Activated CD8-positive, alpha-beta memory T cell treated with anti-CD3 and anti-CD28 coated beads, Interleukin-2, amount 10 ng/mL, durations not matched to agents 7 days and 5 days (primary cell): ENCODE data around the gene PDZRN3. TPM values are rescaled to one million over a fixed set of nuclear protein-coding genes. Genes with fewer than 3 reads are reported as not detected.

Source experiments
- ATAC-seq: fragments of 150-1000 bp; cut with Tn5 transposase; one replicate; pipeline ENCODE4 v1.10.0; 2021; ENCODE audit warnings: moderate library complexity
- CTCF ChIA-PET: fragments of 350-600 bp; sonication (Branson Sonifier 250); formaldehyde crosslinking; loops from one replicate; lab custom pipeline; 2021; ENCODE audit warnings: antibody characterized with exemption; lab: Charles Lee
- DNase-seq: peaks from one replicate; pipeline ENCODE4 v3.0.0-alpha.2; 2020
- H3K27ac Mint-ChIP-seq: one replicate; pipeline ENCODE4 v1.8.0; 2021; ENCODE audit warnings: mild to moderate bottlenecking, mixed read lengths
- H3K27me3 Mint-ChIP-seq: one replicate; pipeline ENCODE4 v1.8.0; 2021; ENCODE audit warnings: mixed read lengths
- H3K36me3 Mint-ChIP-seq: one replicate; pipeline ENCODE4 v1.8.0; 2021; ENCODE audit warnings: mild to moderate bottlenecking, mixed read lengths
- H3K4me1 Mint-ChIP-seq: one replicate; pipeline ENCODE4 v1.8.0; 2021; ENCODE audit warnings: mixed read lengths
- H3K4me3 Mint-ChIP-seq: one replicate; pipeline ENCODE4 v1.8.0; 2021; ENCODE audit warnings: mild to moderate bottlenecking, moderate library complexity, mixed read lengths
- H3K9me3 Mint-ChIP-seq: one replicate; pipeline ENCODE4 v1.8.0; 2022; ENCODE audit warnings: low read depth, mixed read lengths
- total RNA-seq, 2 experiments: library from RNA; stranded (reverse); gene quantifications; one replicate each; pipeline ENCODE4 v1.2.3, GENCODE V29; 2021

Gene PDZRN3
- total RNA-seq: not detected

- CTCF ChIA-PET: no interaction called here
- peaks cover 16% of the 10 kb centered on the region for H3K27me3 Mint-ChIP-seq
- DNase-seq (no peak), ATAC-seq (no peak)
- H3K4me1 Mint-ChIP-seq: no peaks in the 10 kb centered on the region
- H3K4me3 Mint-ChIP-seq: no peak within 1 kb of the TSS
- no peaks in the 10 kb centered on the region for H3K9me3 Mint-ChIP-seq
- H3K36me3 Mint-ChIP-seq: no peaks in the 10 kb centered on the region
- no peak within 1 kb of the TSS for H3K27ac Mint-ChIP-seq
Measured at GRCh38 chr3:73624821-73625665, at the start of gene PDZRN3. PDZRN3 (minus strand) TSS chr3:73624941.

- no peak for ATAC-seq
- no peaks in the 10 kb centered on the region for H3K4me1 Mint-ChIP-seq
- H3K27me3 Mint-ChIP-seq: no peaks in the 10 kb centered on the region
- no peaks in the 10 kb centered on the region for H3K9me3 Mint-ChIP-seq
- no peak overlapping the region for H3K27ac Mint-ChIP-seq
- no peak overlapping the region for H3K4me3 Mint-ChIP-seq
- CTCF ChIA-PET: no interaction called here
- no peaks in the 10 kb centered on the region for H3K36me3 Mint-ChIP-seq
- no peak for DNase-seq
Measured at GRCh38 chr3:73674280-73674679, 49.5 kb upstream of the PDZRN3 start.

GRCh38 chr3:73669260-73669659, 44.5 kb upstream of the PDZRN3 start:
- Mint-ChIP-seq H3K4me3 (no peak overlapping the region), H3K4me1 (no peaks in the 10 kb centered on the region), H3K36me3 (no peaks in the 10 kb centered on the region), H3K9me3 (peaks cover 3% of the 10 kb centered on the region), H3K27ac (no peak overlapping the region), H3K27me3 (no peaks in the 10 kb centered on the region)
- CTCF ChIA-PET: no interaction called here
- DNase-seq (no peak), ATAC-seq (no peak)

- ATAC-seq (no peak), DNase-seq (no peak)
- Mint-ChIP-seq H3K4me1 (no peaks in the 10 kb centered on the region), H3K9me3 (peaks cover 3% of the 10 kb centered on the region), H3K36me3 (no peaks in the 10 kb centered on the region), H3K27me3 (no peaks in the 10 kb centered on the region), H3K4me3 (no peak overlapping the region), H3K27ac (no peak overlapping the region)
- CTCF ChIA-PET: no interaction called here
Measured at GRCh38 chr3:73668391-73668790, 43.6 kb upstream of the PDZRN3 start.

GRCh38 chr3:73667889-73668288, 43.1 kb upstream of the PDZRN3 start:
- no peaks in the 10 kb centered on the region for H3K4me1 Mint-ChIP-seq

GRCh38 chr3:73665286-73665685, 40.5 kb upstream of the PDZRN3 start:
- Mint-ChIP-seq H3K4me1 (no peaks in the 10 kb centered on the region), H3K27ac (no peak overlapping the region), H3K4me3 (no peak overlapping the region), H3K36me3 (no peaks in the 10 kb centered on the region), H3K9me3 (peaks cover 3% of the 10 kb centered on the region), H3K27me3 (no peaks in the 10 kb centered on the region)
- CTCF ChIA-PET: no interaction called here
- DNase-seq (no peak), ATAC-seq (no peak)

More at GRCh38 chr3:73667889-73668288, 43.1 kb upstream of the PDZRN3 start:
- CTCF ChIA-PET: no interaction called here
- H3K27ac Mint-ChIP-seq: no peak overlapping the region
- peaks cover 3% of the 10 kb centered on the region for H3K9me3 Mint-ChIP-seq
- H3K36me3 Mint-ChIP-seq: no peaks in the 10 kb centered on the region
- DNase-seq (no peak), ATAC-seq (no peak)
- H3K4me3 Mint-ChIP-seq: no peak overlapping the region
- H3K27me3 Mint-ChIP-seq: no peaks in the 10 kb centered on the region

GRCh38 chr3:73664389-73664788, 39.6 kb upstream of the PDZRN3 start:
- H3K9me3 Mint-ChIP-seq: peaks cover 3% of the 10 kb centered on the region
- H3K4me1 Mint-ChIP-seq: no peaks in the 10 kb centered on the region
- DNase-seq (no peak), ATAC-seq (no peak)
- CTCF ChIA-PET: no interaction called here
- H3K27me3 Mint-ChIP-seq: no peaks in the 10 kb centered on the region
- H3K27ac Mint-ChIP-seq: no peak overlapping the region
- no peak overlapping the region for H3K4me3 Mint-ChIP-seq
- no peaks in the 10 kb centered on the region for H3K36me3 Mint-ChIP-seq

- Mint-ChIP-seq H3K27ac (no peak overlapping the region), H3K4me1 (no peaks in the 10 kb centered on the region), H3K27me3 (no peaks in the 10 kb centered on the region), H3K36me3 (no peaks in the 10 kb centered on the region), H3K9me3 (peaks cover 3% of the 10 kb centered on the region), H3K4me3 (no peak overlapping the region)
- no peak for ATAC-seq
- CTCF ChIA-PET: no interaction called here
- DNase-seq: no peak
Measured at GRCh38 chr3:73663495-73663894, 38.8 kb upstream of the PDZRN3 start.

- H3K27me3 Mint-ChIP-seq: no peaks in the 10 kb centered on the region
- H3K27ac Mint-ChIP-seq: no peak overlapping the region
- CTCF ChIA-PET: no interaction called here
- no peaks in the 10 kb centered on the region for H3K4me1 Mint-ChIP-seq
- H3K4me3 Mint-ChIP-seq: no peak overlapping the region
- ATAC-seq (no peak), DNase-seq (no peak)
- H3K36me3 Mint-ChIP-seq: no peaks in the 10 kb centered on the region
- no peaks in the 10 kb centered on the region for H3K9me3 Mint-ChIP-seq
Measured at GRCh38 chr3:73661265-73661664, 36.5 kb upstream of the PDZRN3 start.

GRCh38 chr3:73658227-73658626, 33.5 kb upstream of the PDZRN3 start:
- Mint-ChIP-seq H3K4me1 (no peaks in the 10 kb centered on the region), H3K27ac (no peak overlapping the region), H3K9me3 (no peaks in the 10 kb centered on the region), H3K4me3 (no peak overlapping the region), H3K36me3 (no peaks in the 10 kb centered on the region), H3K27me3 (no peaks in the 10 kb centered on the region)
- ATAC-seq (no peak), DNase-seq (no peak)
- CTCF ChIA-PET: no interaction called here

- H3K27ac Mint-ChIP-seq: no peak overlapping the region
- DNase-seq (no peak), ATAC-seq (no peak)
- H3K36me3 Mint-ChIP-seq: no peaks in the 10 kb centered on the region
- H3K4me1 Mint-ChIP-seq: no peaks in the 10 kb centered on the region
- no peaks in the 10 kb centered on the region for H3K9me3 Mint-ChIP-seq
- H3K4me3 Mint-ChIP-seq: no peak overlapping the region
- CTCF ChIA-PET: no interaction called here
- H3K27me3 Mint-ChIP-seq: no peaks in the 10 kb centered on the region
Measured at GRCh38 chr3:73657186-73657585, 32.4 kb upstream of the PDZRN3 start.

- CTCF ChIA-PET: no interaction called here
- ATAC-seq: no peak
- H3K4me1 Mint-ChIP-seq: no peaks in the 10 kb centered on the region
Measured at GRCh38 chr3:73656241-73656890, 31.6 kb upstream of the PDZRN3 start.

GRCh38 chr3:73655197-73655596, 30.5 kb upstream of the PDZRN3 start:
- no peaks in the 10 kb centered on the region for H3K9me3 Mint-ChIP-seq
- DNase-seq: no peak

More at GRCh38 chr3:73656241-73656890, 31.6 kb upstream of the PDZRN3 start:
- Mint-ChIP-seq H3K9me3 (no peaks in the 10 kb centered on the region), H3K4me3 (no peak overlapping the region), H3K36me3 (no peaks in the 10 kb centered on the region), H3K27ac (no peak overlapping the region), H3K27me3 (no peaks in the 10 kb centered on the region)
- DNase-seq: no peak

GRCh38 chr3:73653877-73654276, 29.1 kb upstream of the PDZRN3 start:
- DNase-seq: no peak
- H3K4me1 Mint-ChIP-seq: no peaks in the 10 kb centered on the region
- H3K36me3 Mint-ChIP-seq: no peaks in the 10 kb centered on the region
- no peak overlapping the region for H3K4me3 Mint-ChIP-seq
- H3K27ac Mint-ChIP-seq: no peak overlapping the region
- no peaks in the 10 kb centered on the region for H3K9me3 Mint-ChIP-seq
- no peak for ATAC-seq
- H3K27me3 Mint-ChIP-seq: no peaks in the 10 kb centered on the region
- CTCF ChIA-PET: no interaction called here

More at GRCh38 chr3:73655197-73655596, 30.5 kb upstream of the PDZRN3 start:
- CTCF ChIA-PET: no interaction called here
- Mint-ChIP-seq H3K27ac (no peak overlapping the region), H3K4me3 (no peak overlapping the region), H3K36me3 (no peaks in the 10 kb centered on the region), H3K4me1 (no peaks in the 10 kb centered on the region), H3K27me3 (no peaks in the 10 kb centered on the region)
- no peak for ATAC-seq
